22Rv1 (cell line): ENCODE results near the gene SH3PXD2A.

ENCODE experiments used
- H3K27ac ChIP-seq: fragments of 450-650 bp; 2 replicates; pipeline ENCODE4 v1.5.1; 2017
- ZFX ChIP-seq: fragments of 450-650 bp; IDR thresholded peaks from 2 replicates; pipeline ENCODE4 v1.6.1; 2017; ENCODE audit warnings: antibody characterized with exemption, borderline replicate concordance
- TF ChIP-seq, protein P1 (sequence below): fragments of 450-650 bp; IDR thresholded peaks from 2 replicates; pipeline ENCODE4 v1.5.1; 2017; ENCODE audit warnings: mild to moderate bottlenecking

SH3PXD2A gene

DNA sequence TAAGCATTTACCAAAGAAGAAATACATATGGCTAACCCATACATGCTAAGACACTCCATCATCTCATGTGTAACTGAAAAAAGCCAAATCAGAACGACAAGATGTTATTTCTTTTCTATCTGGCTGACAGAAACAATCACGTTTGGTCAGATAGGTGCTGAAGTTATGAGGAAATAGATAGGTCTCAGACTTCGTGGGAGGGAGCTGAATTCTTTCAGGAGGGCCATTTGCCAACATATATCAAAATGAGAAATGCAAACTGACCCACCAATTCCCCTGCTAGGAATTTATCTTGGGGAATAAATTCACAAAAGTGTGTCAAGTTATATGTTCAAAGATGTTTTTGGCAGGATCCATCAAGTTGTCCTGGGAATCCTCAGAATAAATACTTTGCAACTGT is 32.6 kb downstream of the SH3PXD2A start:
- TF ChIP-seq, protein P1, sequence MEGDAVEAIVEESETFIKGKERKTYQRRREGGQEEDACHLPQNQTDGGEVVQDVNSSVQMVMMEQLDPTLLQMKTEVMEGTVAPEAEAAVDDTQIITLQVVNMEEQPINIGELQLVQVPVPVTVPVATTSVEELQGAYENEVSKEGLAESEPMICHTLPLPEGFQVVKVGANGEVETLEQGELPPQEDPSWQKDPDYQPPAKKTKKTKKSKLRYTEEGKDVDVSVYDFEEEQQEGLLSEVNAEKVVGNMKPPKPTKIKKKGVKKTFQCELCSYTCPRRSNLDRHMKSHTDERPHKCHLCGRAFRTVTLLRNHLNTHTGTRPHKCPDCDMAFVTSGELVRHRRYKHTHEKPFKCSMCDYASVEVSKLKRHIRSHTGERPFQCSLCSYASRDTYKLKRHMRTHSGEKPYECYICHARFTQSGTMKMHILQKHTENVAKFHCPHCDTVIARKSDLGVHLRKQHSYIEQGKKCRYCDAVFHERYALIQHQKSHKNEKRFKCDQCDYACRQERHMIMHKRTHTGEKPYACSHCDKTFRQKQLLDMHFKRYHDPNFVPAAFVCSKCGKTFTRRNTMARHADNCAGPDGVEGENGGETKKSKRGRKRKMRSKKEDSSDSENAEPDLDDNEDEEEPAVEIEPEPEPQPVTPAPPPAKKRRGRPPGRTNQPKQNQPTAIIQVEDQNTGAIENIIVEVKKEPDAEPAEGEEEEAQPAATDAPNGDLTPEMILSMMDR, result no peak
- no peak for TF ChIP-seq ZFX
- H3K27ac ChIP-seq, result no peak overlapping the region

DNA sequence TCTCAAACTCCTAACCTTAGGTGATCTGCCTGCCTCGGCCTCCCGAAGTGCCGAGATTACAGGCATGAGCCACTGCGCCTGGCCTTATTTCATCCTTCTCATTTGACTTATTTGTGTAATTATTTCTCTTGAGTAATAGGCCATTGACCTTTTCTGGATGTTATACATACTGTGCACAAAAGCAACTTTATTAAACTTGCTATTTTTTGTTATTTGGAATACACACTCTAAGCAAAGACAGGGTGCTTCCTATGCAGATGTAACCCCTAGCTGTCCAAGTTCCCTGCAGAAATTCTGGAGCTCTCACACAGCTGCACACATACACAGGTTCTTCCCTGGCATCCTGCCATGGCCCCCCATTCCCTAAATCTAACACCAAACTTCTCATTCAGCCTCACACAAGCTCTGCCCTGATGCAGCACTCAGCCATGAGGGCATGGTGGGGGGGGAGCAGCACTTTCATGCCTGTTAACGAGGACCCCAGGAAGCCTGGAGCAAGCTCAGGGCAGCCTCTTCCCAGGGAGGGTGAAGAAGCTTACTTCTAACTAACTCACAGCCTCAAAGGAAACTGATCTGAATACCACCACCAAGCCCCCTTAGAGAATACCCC is 33.2 kb downstream of the SH3PXD2A start:
- no peak for TF ChIP-seq ZFX
- TF ChIP-seq, protein P1, result no peak
- H3K27ac ChIP-seq, result no peak overlapping the region

DNA sequence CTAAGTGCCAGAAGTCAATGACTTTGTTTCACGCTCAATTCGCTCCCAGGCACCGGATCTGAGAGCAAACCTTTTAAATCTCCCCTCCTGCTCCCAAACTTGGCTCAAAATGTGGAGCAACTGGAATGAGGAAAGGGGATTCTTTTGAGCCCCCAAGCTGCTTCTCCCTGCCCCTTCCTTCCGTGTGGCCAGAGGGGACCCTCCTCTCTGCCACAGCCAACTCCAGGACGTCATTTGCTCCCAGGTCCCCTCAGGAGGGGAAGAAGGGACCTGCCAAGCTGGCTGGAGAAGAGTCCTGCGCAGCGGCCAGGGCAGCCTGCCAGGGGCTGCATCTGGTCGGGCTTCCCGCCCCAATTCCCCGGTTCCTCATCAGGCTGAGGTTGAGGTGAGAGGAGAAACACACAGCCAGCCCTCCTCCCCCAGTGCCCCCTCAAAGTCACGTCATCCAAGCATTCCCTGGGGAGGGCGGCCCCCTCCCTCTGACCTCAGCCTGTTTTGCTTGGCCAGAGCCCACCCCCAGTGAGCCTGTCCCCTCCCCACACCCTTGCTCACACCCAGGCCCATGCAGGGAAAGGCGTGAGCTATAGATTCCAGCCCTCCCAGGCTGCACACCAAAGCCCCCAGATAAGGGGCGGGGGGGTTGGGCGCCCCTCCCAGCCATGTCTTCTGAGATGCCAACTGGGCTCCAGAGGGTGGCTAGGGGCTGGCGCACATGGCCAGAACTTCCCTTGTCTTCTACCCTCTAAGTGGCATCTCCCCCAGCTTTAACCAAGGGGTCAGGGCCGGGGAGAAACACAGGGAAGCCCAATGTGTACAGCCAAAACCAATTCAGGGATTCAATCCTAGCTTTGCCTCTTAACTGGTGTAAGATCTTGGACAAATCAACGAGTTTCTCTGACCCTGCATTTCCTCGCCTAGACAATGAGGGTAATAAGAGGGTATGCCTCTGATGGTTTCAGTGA is 35.0 kb downstream of the SH3PXD2A start:
- TF ChIP-seq, protein P1, result no peak
- TF ChIP-seq ZFX, result no peak
- no peak overlapping the region for H3K27ac ChIP-seq

DNA sequence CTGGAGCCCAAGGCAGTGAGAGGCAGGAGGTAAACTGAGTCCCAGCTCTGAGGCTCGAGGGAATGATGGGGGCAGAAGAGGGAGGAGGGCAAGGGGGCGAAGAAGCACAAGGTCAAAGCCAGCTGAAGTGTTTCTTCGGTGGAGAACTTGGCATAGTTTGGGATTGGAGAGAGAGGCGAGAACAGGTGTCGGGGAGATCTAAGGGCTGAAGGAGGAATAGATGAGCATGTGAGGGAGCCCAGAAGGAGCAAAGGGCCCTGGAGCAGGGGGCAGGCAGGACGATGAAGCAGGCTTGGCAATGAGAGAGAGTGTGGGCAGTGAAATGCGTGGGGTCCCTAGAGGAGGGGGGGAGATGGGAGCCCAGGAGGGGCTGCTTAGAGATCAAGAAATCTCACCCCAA is 35.9 kb downstream of the SH3PXD2A start:
- no peak overlapping the region for H3K27ac ChIP-seq
- TF ChIP-seq ZFX, result no peak
- TF ChIP-seq, protein P1, result no peak

DNA sequence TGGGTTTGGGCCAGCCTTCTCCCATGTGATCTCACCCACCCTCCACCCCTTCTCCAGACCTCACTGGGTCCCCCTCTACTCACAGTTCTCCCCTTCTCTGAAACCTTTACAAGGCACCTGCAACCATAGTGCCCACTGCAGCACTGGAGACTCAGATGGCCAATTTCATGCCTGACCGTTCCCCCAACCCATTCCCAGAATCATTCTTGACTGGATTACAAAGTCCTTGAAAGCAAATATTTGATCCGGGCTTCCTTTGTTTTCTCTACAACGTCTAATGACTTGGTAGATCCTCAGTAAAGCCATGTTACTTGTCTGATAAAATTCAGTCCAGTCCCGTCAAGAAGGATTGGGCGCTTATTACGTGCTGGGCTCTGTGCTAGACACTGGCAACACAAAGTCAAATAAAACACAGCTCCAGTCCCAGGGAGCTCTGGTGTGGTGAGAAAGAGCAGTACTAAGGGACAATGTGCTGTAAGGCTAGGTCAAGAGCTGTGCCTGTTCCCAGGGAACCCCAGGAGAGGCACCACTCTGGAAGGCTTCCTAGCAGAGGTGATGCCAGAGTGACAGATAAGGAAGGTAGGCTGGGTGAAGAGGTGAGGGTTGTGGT is 36.5 kb downstream of the SH3PXD2A start:
- no peak for TF ChIP-seq ZFX
- TF ChIP-seq, protein P1, result no peak
- no peak overlapping the region for H3K27ac ChIP-seq

DNA sequence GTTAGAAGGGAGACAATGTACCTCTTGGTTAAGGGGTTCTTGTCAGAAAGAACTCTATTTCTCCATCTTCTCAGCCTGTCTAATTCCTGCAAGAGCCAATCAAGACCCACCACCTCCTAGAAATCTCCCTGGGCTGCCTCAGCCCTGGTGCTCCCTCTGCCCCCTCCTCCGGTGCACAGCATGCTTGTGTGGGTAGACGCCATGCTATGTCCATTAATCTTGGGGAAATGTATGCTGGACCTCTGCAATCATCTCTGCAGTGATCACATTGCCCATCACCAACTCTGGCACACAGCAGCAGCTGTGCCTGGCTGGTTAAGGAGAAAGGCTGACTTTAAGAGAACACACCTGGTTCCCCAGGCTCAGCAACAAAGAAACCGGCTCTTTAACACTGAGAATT is 37.3 kb downstream of the SH3PXD2A start:
- H3K27ac ChIP-seq, result no peak overlapping the region
- TF ChIP-seq, protein P1, result no peak
- TF ChIP-seq ZFX, result no peak

DNA sequence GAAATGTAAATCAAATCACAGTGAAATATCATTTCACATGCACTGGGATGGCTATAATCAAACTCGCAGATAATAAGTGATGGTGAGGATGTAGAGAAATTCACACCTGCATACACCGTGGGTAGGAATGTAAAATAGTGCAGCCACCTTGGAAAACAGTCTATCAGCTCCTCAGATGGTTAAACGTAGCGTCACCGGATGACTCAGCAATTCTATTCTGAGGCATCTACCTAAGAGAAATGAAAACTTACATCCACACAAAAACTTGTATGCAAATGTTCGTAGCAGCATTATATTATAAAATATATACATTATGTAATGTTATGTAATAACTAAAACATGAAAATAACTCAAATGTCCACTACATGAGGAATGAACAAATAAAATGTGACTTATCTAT is 38.9 kb downstream of the SH3PXD2A start:
- TF ChIP-seq, protein P1, result no peak
- TF ChIP-seq ZFX, result no peak
- H3K27ac ChIP-seq, result no peak overlapping the region
